GM19240 (cell line): ENCODE measurements around the gene KLHDC7B.
"Not testable (repeated sequence)": the region's sequence is repeated elsewhere in the genome, so short reads cannot be mapped to it uniquely, and the experiment has no call there.

Experiments
- DNase-seq: peaks from one replicate; pipeline ENCODE4 v3.0.0; 2011; ENCODE audit warnings: low spot score; ENCODE audit not compliant: insufficient read length

KLHDC7B gene

GRCh38 chr22:50529416-50529896 is 16.2 kb upstream of the KLHDC7B start:
- DNase-seq: no peak

- DNase-seq: no peak
These were observed 15.7 kb upstream of the KLHDC7B start, which contains the start of gene TYMP for GRCh38 chr22:50529897-50530579. Gene TYMP, minus strand, starts transcription at chr22:50530012. Its CDS starts 303 bp downstream, at chr22:50529709.

GRCh38 chr22:50530580-50530876 is 15.2 kb upstream of the KLHDC7B start:
- DNase-seq: no peak

GRCh38 chr22:50530877-50531545 is 14.7 kb upstream of the KLHDC7B start:
- DNase-seq: no peak

- DNase-seq: no peak
These were observed 14.1 kb upstream of the KLHDC7B start for GRCh38 chr22:50531546-50531961.

- no peak for DNase-seq
These were observed 13.6 kb upstream of the KLHDC7B start for GRCh38 chr22:50531962-50532674.

GRCh38 chr22:50532824-50533796 is 12.6 kb upstream of the KLHDC7B start:
- no peak for DNase-seq

- DNase-seq: not testable (repeated sequence)
These were observed 11.6 kb upstream of the KLHDC7B start for GRCh38 chr22:50533856-50534711.

GRCh38 chr22:50535113-50535512 is 10.6 kb upstream of the KLHDC7B start:
- DNase-seq: no peak

GRCh38 chr22:50536226-50536625 is 9.5 kb upstream of the KLHDC7B start:
- DNase-seq: no peak

GRCh38 chr22:50537765-50538164 is 7.9 kb upstream of the KLHDC7B start:
- no peak for DNase-seq

- no peak for DNase-seq
These were observed 5.3 kb upstream of the KLHDC7B start for GRCh38 chr22:50540381-50540780.

- not testable (repeated sequence) for DNase-seq
These were observed 4.1 kb upstream of the KLHDC7B start for GRCh38 chr22:50541667-50542026.

- DNase-seq: no peak
These were observed 3.2 kb upstream of the KLHDC7B start for GRCh38 chr22:50542416-50542927.

- peak; percentile 86 for DNase-seq
These were observed 1.5 kb upstream of the KLHDC7B start for GRCh38 chr22:50544078-50544745.

GRCh38 chr22:50544746-50545253 is 899 bp upstream of the KLHDC7B start:
- no peak for DNase-seq

- DNase-seq: no peak
These were observed 895 bp downstream of the KLHDC7B start for GRCh38 chr22:50546326-50547262.
